Stimulated activated CD4-positive, alpha-beta T cell treated with anti-CD3 and anti-CD28 coated beads, Interleukin-4, amount 100 ng/mL, for 1 hour (primary cell): ENCODE data around the gene SH2D3C.
"Not testable (repeated sequence)": the region's sequence is repeated elsewhere in the genome, so short reads cannot be mapped to it uniquely, and the experiment has no call there.

Experiments
- DNase-seq: peaks from one replicate; pipeline ENCODE4 v3.0.0-alpha.2; 2020

Gene SH2D3C

DNA sequence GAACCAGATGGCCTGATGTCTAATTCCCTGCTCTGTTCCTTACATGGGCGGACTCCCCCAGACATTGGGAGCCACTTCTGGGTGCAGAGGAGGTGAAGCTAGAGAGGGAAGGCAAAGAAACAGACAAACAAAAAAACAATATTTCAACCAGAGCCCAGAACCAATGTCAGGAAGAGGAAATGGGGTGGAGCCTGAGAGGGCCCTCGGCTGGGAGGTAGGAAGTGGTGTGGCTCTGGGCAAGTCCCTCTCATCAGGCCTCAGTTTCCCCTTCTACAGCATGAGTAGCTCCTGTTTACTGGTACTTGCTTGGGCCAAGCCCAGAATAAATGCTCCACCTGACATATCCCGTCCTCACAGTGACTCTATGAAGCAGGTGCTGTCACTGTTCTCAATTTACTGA, 11.1 kb downstream of the SH2D3C start:
- no peak for DNase-seq

DNA sequence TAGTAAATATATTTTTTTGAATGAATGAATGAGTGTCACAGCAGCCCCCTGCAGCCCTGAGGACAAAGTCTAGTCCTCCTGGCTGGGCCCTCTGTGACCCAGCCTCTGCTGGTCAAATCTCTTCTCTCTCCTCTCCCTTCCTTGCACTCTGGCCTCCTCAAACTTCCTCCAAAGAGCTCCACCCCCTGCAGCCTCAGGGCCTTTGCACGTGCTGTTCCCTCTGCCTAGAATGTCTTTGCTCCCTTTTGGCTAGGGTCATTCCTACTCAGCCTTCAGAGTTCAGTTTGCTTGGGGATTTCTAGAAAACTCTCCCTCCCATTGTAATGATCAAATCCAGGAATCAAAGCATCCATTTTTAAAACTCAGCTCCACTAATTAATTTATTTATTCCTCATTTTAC, 13.0 kb downstream of the SH2D3C start:
- no peak for DNase-seq

- DNase-seq = peak; percentile 41
Measured at GRCh38 chr9:127763918-127764384, 14.5 kb downstream of the SH2D3C start.

DNA sequence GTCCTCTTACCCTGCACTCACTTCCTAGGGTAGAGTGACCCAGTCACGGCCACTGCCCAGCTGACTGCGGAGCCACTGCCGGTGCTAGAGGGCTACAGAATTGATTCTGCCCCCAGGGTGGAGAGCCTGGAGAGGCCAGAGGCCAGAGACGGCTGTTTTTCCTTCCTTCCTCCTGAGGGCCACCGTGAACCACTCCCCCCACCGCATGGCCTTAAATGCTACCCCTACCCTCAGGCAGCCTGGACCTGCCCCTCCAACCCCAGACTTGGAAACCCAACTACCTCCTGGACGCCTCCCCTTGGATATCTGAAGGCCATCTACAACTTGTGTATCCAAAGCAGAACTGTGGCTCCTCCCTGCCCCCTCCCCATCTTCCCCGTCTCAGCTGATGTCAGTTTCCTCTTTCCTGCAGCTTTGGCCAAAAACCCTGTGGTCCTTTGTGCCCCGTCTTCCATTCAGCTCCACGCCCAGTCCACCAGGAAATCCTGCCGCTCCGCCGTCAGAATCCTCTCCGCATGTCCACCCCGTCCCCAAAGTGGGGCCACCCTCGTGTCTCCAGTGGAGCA, 16.3 kb downstream of the SH2D3C start:
- DNase-seq = no peak

DNA sequence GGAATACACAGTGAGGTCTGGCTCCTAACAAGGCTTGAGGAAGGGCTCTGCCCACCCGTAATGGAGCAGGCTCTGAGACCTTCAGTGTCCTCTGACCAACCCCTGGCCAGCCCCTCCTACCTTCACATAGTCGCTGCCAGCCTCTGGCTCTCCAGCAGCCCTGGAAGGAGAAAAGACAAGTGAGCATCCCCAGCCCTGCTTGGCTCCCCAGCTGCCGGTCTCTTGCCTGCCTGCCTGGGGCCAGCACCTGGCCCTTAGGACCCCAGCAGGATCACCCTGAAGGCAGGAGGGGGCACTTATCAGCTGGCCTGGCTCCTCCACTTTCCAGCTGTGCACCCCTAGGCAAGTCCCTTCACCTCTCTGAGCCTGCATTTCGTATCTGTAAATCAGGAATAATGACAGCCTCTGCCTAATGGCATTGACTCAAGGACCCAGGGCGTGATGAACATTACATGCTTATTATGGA, 16.9 kb downstream of the SH2D3C start:
- no peak for DNase-seq

- DNase-seq = no peak
Measured at GRCh38 chr9:127761061-127761460, 17.4 kb downstream of the SH2D3C start.

GRCh38 chr9:127758843-127759242, 19.6 kb downstream of the SH2D3C start:
- no peak for DNase-seq

GRCh38 chr9:127756776-127757175, 21.7 kb downstream of the SH2D3C start:
- DNase-seq = not testable (repeated sequence)

DNA sequence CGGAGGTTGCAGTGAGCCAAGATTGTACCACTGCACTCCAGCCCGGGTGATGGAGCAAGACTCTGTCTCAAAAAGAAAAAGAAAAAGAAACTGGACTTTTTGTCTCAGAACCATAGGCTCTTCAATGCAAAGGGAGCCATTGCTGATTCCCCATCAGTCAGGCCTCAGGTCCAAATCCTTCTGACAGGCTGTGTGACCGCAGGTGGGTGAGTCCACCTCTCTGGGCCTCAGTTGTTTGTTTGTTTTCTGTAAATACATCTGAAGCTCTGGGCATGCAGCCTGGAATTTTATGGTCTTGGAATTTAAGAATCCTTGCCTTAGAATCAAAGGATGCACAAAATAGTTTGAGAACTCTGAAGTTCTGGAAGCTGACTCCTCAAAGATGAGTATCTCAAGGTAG, 22.2 kb downstream of the SH2D3C start:
- DNase-seq = no peak

DNA sequence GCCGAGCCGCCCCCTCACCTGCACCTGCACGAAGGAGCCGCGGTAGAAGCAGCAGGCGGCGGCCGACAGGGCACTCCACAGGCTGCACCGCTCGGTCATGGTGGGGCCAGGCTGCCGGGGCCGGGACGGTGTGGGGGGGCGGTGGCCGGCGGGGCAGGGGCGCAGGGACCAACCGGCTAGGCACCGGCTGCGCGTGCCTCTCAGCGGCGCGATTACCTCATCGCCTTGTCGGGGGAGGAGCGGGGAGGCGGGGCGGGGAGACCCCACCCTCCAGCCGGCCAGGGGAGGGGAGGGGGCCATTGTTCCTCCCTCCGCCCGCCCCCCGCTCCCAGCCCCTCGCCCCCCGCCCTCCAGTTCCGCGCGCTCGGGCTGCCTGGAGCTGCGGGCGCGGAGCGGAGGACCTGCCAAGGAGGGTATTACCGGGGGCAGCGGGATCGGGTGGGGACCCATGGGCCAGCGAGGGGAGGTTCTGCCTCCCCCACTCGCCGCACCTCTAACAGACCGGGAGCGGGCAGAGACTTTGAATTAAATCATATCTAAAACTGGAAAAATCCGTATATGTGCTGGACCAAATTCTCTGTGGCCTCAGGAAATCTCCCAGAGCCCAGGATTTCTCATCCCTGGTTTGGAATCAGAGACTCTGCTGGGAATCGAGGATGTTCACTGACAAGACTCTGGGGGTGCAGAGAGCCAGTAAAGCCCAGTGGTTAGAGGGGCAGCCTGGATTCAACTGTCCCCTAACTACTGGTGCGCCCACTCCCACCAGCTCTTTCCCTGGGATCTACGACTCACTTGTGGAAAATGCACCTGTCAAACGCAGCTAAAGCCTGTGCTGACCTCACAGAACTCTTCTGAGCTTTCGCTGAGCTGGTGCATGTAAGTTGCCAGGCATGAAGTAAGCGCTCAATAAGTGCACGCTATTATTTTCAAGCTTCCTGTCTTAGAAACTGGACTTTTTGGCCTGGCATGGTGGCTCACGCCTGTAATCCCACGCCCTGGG, 23.1 kb downstream of the SH2D3C start:
- DNase-seq = no peak

DNA sequence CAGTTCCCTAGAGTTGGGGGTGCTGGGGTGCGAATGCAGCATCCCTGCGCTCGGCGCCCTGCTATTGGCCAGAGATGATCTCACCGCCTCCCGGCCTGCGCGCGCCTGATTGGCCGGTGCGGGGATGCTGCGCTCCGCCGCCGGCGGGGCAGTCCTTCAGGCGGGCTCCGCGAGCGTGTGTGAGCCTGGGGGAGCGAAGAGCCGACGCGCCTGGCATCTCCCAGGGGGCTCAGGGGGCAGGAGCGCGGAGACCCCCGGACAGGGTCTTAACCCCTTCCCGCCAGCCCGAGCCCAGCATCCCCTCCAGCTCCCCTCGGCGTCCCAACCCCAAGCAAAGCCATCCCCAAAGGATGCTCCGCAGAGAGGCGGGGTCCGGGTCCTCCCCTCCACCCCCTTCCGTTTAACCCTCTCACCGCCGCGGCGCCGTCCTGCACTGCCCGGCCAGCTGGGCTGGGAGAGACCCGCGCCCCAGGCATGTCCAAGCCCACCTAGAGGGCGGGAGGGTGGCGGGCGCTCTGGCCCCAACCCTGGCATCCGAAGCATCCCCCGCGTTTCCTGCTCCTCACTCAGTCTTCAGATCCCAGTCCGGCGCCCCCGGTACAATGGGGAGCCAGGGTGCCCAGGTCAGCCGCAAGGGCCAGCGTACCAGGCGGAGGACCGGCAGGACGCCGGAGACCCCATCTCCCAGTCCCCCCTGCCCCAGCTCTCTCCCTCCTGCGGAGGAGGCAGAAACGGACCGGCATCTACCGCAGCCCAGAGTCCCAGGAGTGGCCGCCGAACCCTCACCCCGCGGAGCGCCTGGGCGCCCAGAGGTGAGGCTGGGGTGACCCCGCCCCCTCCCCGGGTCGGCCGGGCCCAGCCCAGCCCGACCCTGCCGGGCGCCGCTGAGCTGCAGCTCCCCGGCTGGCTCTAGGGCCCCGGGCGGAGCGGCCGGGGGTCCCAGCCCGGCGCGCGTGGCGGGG, 24.1 kb downstream of the SH2D3C start:
- DNase-seq = no peak

GRCh38 chr9:127753622-127754021, 24.8 kb downstream of the SH2D3C start:
- DNase-seq = no peak

GRCh38 chr9:127753148-127753547, 25.3 kb downstream of the SH2D3C start:
- no peak for DNase-seq

DNA sequence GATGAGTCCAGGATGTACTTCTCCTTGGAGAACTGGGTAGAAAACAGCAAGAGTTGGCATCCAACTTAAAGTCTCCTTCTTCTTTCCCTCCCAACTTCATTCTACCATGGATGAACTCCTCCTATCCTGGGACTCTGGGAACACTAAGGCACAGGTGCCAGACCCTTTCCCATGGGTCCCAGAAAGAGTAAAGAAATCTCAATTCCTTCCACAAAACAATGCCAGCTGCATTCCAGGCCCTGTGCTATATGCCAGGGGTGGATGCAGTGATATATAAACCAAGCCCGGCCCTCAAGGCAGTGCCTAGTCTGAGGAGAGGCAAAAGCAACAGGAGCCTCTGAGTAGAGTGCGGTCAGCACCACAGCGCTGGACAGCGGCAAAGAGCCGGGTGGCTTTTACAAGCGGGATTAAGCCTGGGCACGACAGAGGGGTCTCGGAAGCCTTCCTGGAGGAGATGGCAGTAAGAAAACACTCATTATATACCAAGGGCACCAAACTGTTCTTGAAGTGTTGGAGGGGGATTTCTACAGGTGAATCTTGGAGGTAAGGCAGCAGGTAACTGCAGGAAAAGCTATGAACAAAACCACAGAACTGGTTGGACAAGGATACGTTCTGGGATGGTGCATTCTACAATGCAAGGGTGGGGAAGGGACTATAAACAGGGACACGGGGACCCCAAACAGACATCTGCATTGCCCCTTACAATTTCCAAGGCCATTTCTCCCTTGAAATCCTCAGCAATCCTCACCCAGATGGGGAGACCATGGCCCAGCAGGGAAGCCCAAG, 27.0 kb downstream of the SH2D3C start:
- DNase-seq = no peak

DNA sequence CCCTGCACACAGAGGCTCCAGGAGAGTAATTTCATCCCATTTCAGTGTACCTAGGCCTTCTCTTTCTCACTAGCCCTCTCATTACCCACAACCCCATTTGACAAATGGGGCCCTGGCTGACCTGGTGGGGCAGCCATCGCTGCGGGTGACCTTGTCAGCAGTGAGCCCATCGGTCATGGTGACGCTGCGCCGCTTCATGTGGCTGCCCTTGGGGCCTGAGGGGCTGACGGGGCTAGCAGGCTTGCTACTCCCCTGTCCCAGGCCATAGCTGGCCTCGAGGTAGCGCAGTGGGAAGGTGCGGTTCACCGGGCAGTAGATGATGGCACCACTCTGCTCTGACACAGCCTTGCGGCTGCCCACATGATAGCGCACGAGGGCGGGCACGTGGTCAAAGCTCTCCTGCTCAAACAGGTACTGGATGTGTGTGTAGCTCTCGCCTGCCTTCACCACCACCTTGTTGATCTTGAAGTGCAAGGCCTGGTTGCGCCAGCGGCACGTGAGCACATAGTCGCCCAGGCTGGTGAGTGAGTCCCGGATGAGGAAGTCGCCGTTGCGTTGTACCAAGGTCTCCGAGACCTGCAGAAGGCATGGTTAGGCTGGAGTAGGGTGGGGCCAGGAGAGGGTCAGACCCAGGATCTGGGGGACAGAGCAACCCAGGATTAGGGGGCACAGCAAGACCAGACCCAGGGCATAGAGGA, 29.2 kb downstream of the SH2D3C start:
- no peak for DNase-seq

- DNase-seq = no peak
Measured at GRCh38 chr9:127746959-127747569, 31.4 kb downstream of the SH2D3C start.

- no peak for DNase-seq
Measured at GRCh38 chr9:127744398-127745110, 33.9 kb downstream of the SH2D3C start.

- no peak for DNase-seq
Measured at GRCh38 chr9:127742435-127743088, 35.9 kb downstream of the SH2D3C start.

DNA sequence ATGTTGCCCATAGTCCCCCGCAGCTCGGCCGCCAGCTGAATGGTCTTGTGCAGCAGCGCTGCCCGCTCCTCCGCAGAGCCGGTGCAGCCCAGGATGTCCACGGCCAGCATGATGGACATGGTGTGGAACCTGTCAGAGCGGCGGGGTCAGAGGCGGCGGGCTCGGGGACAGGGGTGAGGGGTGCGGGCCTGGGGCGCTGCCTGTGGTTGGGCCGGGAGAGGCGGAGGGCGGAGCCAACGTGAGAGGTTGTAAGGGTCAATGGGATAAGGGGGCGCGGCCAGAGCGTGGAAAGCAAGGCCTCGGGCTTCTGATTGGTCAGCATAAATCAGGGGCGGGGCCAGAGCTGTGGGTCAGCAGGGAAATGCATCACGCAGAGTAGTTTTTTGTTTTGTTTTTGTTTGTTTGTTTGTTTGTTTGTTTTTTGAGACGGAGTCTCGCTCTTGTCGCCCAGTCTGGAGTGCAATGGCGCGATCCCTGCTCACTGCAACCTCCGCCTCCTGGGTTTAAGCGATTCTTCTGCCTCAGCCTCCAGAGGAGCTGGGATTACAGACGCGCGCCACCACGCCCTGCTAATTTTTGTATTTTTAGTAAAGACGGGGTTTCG, 36.5 kb downstream of the SH2D3C start:
- DNase-seq = no peak
